GM12872 (cell line): ENCODE data around the gene GABRD.

Experiments
- TF ChIP-seq, protein P1 (sequence below): IDR thresholded peaks from 3 replicates; pipeline ENCODE4 v1.5.1; 2011; ENCODE audit warnings: low read depth, mild to moderate bottlenecking, low read length, moderate library complexity; ENCODE audit not compliant: insufficient read depth

Gene GABRD

DNA sequence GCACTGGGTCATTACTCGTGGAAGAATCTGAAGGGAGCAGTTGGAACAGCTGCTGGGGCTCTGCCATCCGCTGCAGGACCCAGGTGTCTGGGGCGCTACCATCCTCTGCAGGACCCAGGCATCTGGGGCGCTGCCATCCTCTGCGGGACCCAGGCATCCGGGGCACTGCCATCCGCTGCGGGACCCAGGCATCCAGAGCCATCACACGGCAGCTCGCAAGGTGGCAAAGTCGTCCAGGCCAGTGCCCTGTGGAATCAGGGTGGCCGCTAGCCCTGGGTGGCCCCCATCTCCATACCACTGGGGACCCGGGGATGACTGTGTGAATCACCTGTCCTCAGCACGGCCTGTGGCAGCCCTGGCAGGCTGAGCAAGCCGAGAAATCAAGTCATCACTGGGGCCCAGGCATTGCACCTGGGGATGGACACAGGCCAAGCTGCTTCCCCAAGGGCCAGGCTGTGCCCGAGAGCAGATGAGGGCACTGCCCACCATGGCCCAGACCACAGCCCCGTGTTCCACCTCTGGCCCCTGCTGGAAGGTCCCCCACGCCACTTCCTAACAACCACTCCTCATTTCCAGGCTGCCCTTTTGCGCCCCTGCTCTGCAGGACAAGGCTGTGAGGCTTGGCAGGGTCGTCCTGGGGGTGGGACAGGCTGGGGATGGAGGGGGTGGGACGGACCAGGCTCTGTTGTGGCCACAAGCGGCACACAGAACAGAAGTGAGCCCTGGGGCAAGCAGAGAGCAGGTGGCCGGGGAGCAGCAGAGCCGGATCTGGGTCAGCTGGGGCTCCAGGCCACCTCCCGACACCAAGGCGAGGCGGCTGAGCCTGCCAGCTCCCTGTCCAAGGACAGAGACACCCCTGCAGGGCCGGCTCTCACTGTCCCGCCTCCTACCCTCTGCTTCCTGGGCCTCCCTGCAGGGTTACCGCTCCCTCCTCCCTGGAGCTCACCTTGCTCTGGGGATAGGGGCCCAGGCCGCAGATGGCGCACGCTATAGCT, 12.7 kb downstream of the GABRD start:
- TF ChIP-seq, protein P1, sequence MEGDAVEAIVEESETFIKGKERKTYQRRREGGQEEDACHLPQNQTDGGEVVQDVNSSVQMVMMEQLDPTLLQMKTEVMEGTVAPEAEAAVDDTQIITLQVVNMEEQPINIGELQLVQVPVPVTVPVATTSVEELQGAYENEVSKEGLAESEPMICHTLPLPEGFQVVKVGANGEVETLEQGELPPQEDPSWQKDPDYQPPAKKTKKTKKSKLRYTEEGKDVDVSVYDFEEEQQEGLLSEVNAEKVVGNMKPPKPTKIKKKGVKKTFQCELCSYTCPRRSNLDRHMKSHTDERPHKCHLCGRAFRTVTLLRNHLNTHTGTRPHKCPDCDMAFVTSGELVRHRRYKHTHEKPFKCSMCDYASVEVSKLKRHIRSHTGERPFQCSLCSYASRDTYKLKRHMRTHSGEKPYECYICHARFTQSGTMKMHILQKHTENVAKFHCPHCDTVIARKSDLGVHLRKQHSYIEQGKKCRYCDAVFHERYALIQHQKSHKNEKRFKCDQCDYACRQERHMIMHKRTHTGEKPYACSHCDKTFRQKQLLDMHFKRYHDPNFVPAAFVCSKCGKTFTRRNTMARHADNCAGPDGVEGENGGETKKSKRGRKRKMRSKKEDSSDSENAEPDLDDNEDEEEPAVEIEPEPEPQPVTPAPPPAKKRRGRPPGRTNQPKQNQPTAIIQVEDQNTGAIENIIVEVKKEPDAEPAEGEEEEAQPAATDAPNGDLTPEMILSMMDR, result no peak

DNA sequence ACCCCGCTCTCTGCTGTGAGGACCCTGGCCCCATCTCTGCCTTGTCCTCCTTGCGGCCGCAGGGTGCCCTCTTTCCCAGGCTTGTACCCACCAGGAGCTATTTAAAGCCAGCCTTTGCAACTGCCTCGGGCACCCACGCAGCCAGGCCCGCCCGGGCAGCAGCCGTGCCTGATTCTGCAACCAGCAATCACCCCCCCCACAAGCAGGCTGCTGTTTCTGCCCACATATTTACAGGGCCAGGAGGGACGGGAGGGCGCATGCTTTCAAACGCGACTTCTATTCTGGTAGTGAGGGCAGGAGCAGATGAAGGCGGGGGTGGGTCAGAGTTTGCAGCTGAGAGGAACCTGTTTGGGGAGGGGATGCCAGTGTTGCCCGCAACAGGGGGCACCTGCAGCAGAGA, 13.6 kb downstream of the GABRD start:
- TF ChIP-seq, protein P1, result no peak

DNA sequence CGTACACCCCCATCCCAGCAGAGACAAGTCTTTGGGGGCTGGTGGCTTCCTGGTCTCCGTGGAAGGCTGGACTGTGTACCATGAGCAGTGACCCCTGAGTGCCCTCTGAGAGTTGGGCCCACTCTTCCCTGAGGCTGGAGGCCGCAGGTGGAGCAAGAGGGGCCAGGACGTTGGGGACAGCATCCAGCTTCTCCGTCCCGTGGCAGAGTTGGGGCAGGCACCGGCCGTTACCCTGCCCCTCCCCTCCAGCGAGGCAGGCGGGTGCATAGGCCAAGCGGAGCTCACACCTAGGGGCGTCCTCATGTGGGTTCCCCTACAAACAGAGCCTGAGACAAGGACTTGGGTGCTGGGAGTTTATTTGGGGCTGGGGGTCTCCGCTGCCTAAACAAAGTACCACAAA, 14.0 kb downstream of the GABRD start:
- TF ChIP-seq, protein P1, result no peak

DNA sequence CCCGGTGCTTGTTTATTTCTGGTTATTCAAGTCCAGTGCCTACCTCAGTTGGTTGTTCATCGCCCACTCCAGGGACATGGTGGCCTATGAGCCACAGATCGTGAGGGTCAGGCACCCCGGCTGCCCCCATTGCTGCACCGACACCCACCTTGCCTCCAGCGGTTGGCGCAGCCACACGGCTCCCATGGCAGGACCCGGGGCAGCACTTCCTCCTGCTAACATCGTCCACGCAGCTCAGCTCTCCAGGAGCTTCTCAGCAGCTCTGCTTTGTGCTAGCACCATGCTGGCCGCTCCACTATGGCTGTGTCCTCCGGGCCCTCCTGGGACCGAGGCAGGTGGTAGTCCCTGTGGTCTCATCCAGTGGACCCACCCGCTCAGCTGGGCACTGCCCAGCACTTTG, 17.1 kb downstream of the GABRD start:
- TF ChIP-seq, protein P1, result no peak

- TF ChIP-seq, protein P1, result no peak
Observed at GRCh38 chr1:2037314-2037979, 18.3 kb downstream of the GABRD start.

DNA sequence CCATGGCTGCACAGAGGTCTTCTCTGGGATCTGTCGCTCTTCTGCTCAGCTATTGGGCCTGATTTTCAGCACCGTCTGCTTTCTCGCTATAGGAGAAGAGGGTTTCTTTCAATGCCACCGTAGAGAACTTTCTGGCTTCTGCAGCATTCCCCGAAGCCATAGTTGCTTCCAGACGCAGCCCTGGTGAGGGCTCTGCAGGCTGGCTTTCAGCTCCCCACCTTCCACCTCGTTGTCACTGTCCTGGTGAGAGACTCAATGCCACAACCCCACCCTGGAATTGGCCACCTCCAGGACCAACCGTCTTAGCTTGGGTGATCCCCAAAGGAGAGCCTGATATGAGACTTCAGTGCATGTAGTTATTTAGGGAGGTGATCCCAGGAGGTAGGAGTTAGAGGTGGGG, 19.1 kb downstream of the GABRD start:
- TF ChIP-seq, protein P1, result no peak

- TF ChIP-seq, protein P1, result no peak
Observed at GRCh38 chr1:2039251-2039650, 20.1 kb downstream of the GABRD start.
